Keratinocyte (primary cell): Measurements from ENCODE around the gene CEACAM18. TPM values are rescaled to one million over a fixed set of nuclear protein-coding genes. Genes with fewer than 3 reads are reported as not detected.

Source experiments
- DNase-seq: peaks from one replicate; pipeline ENCODE4 v3.0.0-alpha.2; 2011; ENCODE audit warnings: low read depth, missing footprints, low spot score
- FAIRE-seq: peaks from 2 replicates; lab custom pipeline; 2011; peaks lifted over from hg19 to GRCh38; lab: Jason Lieb, UNC
- H2AFZ ChIP-seq: 2 replicates; pipeline ENCODE4 v1.6.0; 2012; ENCODE audit warnings: low read length, control low read depth, inconsistent platforms; ENCODE audit not compliant: control insufficient read depth
- H3K27ac ChIP-seq: 2 replicates; pipeline ENCODE4 v1.5.1; 2011; ENCODE audit warnings: low read length; ENCODE audit not compliant: control insufficient read depth, insufficient read depth
- H3K27me3 ChIP-seq: 3 replicates; pipeline ENCODE4 v1.6.0; 2011; ENCODE audit warnings: low read length; ENCODE audit not compliant: control insufficient read depth, insufficient read depth; ENCODE audit errors: extremely low read depth
- H3K36me3 ChIP-seq, 2 experiments: 2 replicates in 1 of 2; 3 replicates in 1 of 2; pipeline ENCODE4 v1.5.1; 2011; ENCODE audit warnings: low read length in 2 of 2, mild to moderate bottlenecking in 1 of 2; ENCODE audit not compliant: control insufficient read depth in 2 of 2, insufficient read depth in 2 of 2; ENCODE audit errors: extremely low read depth in 1 of 2
- H3K4me1 ChIP-seq: 3 replicates; pipeline ENCODE4 v1.5.1; 2011; ENCODE audit warnings: low read length; ENCODE audit not compliant: control insufficient read depth, insufficient read depth; ENCODE audit errors: extremely low read depth
- H3K4me2 ChIP-seq: 3 replicates; pipeline ENCODE4 v1.6.0; 2011; ENCODE audit warnings: low read depth, low read length; ENCODE audit not compliant: control insufficient read depth, insufficient read depth; ENCODE audit errors: extremely low read depth
- H3K4me3 ChIP-seq, 3 experiments: fragments of 200-600 bp in 1 of 3; sonication (generic) in 1 of 3; 2 replicates in 2 of 3; 3 replicates in 1 of 3; pipeline ENCODE4 v1.5.1; 2011 to 2016; ENCODE audit warnings: low read length in 3 of 3, mild to moderate bottlenecking in 3 of 3, control low read depth in 2 of 3, inconsistent platforms in 1 of 3, low read depth in 1 of 3, mixed read lengths in 1 of 3, mixed run types in 1 of 3, moderate library complexity in 1 of 3; ENCODE audit not compliant: control insufficient read depth in 2 of 3, insufficient read depth in 2 of 3; ENCODE audit errors: extremely low read depth in 1 of 3
- H3K79me2 ChIP-seq: 2 replicates; pipeline ENCODE4 v1.6.0; 2012; ENCODE audit warnings: low read length; ENCODE audit not compliant: control insufficient read depth, insufficient read depth
- H3K9ac ChIP-seq: 3 replicates; pipeline ENCODE4 v1.6.0; 2011; ENCODE audit warnings: low read length; ENCODE audit not compliant: control insufficient read depth, insufficient read depth; ENCODE audit errors: extremely low read depth
- H3K9me1 ChIP-seq: 3 replicates; pipeline ENCODE4 v1.6.0; 2011; ENCODE audit warnings: low read length; ENCODE audit not compliant: control insufficient read depth, insufficient read depth; ENCODE audit errors: extremely low read depth
- H3K9me3 ChIP-seq: 2 replicates; pipeline ENCODE4 v1.5.1; 2012; ENCODE audit warnings: low read depth, low read length; ENCODE audit not compliant: control insufficient read depth
- H4K20me1 ChIP-seq: 3 replicates; pipeline ENCODE4 v1.6.0; 2011; ENCODE audit warnings: low read length; ENCODE audit not compliant: control insufficient read depth, insufficient read depth; ENCODE audit errors: extremely low read depth
- EZH2 ChIP-seq: IDR thresholded peaks from one replicate; pipeline ENCODE4 v1.6.1; 2012; ENCODE audit warnings: inconsistent platforms, mild to moderate bottlenecking, low read length, moderate library complexity
- dilution Hi-C: fragments of 300-500 bp; cut with MboI; formaldehyde crosslinking; loops from one replicate; pipeline ENCODE4 v1.7.0; 2020; ENCODE audit warnings: low sequenced_read_pairs; ENCODE audit not compliant: extremely low pct_ligation_motif_present
- polyA plus RNA-seq, 5 experiments: library from polyadenylated mRNA; depleted of rRNA in 3 of 5; stranded (reverse) in 3 of 5; stranded (forward) in 1 of 5; unstranded in 1 of 5; fragments of >200 nt; gene quantifications; 1 replicate in 1 of 5; 2 replicates in 3 of 5; 3 replicates in 1 of 5; pipeline versions ENCODE4 v1.2.1 to v1.2.3, GENCODE V29; 2011 to 2012; ENCODE audit warnings: missing spikeins in 2 of 5, low read depth in 1 of 5, low replicate concordance in 1 of 5
- TF ChIP-seq, protein P1 (sequence below), 3 experiments: IDR thresholded peaks in 1 of 3; conservative IDR thresholded peaks in 1 of 3; optimal IDR thresholded peaks in 1 of 3; 2 replicates in 2 of 3; 3 replicates in 1 of 3; pipeline versions ENCODE3 to v1.5.1; 2011; ENCODE audit warnings: low read length in 3 of 3, mild to moderate bottlenecking in 3 of 3, moderate library complexity in 2 of 3, control low read depth in 1 of 3, inconsistent platforms in 1 of 3; ENCODE audit not compliant: insufficient read depth in 2 of 3; ENCODE audit errors: extremely low read depth in 1 of 3

Gene CEACAM18
- polyA plus RNA-seq, 1 donor (not counting 4 experiments of a cell fraction or from before 2014, with no cell fraction given): not detected

DNA sequence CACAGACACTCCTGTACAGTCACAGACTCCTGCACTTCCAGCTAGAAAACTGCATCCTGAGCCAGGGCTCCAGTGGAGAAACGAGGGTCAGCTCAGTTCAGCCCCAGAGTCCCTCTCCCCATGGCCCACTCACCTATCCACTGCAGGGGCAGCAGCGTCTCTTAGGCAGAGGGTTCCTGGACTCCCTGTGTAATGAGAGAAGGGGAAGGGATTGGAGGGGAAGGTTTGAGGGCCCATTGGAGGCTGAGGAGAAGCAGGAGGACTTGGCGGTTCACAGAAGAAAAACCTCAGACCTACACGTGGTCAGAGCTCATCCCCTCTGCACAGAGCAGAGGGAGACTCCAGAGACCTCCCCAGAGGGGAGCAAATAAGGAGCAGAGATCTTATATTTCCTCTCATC lies 9.2 kb upstream of the CEACAM18 start:
- Histone ChIP-seq H3K9me1 (no peaks in the 10 kb centered on the region), H4K20me1 (no peaks in the 10 kb centered on the region), H3K4me1 (no peaks in the 10 kb centered on the region), H3K36me3 (no peaks in the 10 kb centered on the region), H3K27ac (no peak overlapping the region), H3K9me3 (no peaks in the 10 kb centered on the region), H3K27me3 (no peaks in the 10 kb centered on the region), H3K4me2 (no peak overlapping the region), H3K9ac (no peak overlapping the region), H3K4me3 (no peak overlapping the region), H2AFZ (no peak overlapping the region), H3K79me2 (no peaks in the 10 kb centered on the region)
- no peak for FAIRE-seq
- dilution Hi-C loops: no loop called here
- no peak for DNase-seq
- TF ChIP-seq, protein P1, sequence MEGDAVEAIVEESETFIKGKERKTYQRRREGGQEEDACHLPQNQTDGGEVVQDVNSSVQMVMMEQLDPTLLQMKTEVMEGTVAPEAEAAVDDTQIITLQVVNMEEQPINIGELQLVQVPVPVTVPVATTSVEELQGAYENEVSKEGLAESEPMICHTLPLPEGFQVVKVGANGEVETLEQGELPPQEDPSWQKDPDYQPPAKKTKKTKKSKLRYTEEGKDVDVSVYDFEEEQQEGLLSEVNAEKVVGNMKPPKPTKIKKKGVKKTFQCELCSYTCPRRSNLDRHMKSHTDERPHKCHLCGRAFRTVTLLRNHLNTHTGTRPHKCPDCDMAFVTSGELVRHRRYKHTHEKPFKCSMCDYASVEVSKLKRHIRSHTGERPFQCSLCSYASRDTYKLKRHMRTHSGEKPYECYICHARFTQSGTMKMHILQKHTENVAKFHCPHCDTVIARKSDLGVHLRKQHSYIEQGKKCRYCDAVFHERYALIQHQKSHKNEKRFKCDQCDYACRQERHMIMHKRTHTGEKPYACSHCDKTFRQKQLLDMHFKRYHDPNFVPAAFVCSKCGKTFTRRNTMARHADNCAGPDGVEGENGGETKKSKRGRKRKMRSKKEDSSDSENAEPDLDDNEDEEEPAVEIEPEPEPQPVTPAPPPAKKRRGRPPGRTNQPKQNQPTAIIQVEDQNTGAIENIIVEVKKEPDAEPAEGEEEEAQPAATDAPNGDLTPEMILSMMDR (optimal IDR thresholded peaks at IDR 0.05 in 1 of 3, IDR thresholded peaks at IDR 0.05 in 1 of 3, conservative IDR thresholded peaks at IDR 0.05 in 1 of 3; ENCODE audit: extremely low read depth in 1 of 3, insufficient read depth in 2 of 3, low read length in 3 of 3): no peak
- no peak for TF ChIP-seq EZH2

DNA sequence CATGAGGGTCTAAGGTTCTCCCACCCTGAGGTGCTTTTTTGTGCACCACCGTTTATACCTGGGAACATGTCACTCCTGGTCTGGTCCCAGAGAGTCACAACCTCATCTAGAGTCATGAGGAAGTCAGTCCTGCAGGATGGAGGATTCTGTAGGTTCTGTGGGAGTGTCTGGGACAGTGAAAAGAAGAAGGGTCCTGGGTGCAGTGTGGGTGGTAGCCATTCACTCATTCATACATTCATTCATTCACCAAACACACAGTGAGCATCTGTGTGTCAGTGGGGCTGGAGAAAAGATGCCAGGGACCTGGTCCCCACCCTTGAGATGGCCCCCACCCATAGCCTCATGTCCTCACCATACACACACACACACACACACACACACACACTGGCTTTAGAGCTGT lies 8.7 kb upstream of the CEACAM18 start:
- Histone ChIP-seq H3K4me1 (peaks cover under 1% of the 10 kb centered on the region), H3K27ac (no peak overlapping the region), H3K4me3 (no peak overlapping the region), H3K9me3 (no peaks in the 10 kb centered on the region), H3K27me3 (no peaks in the 10 kb centered on the region), H3K4me2 (no peak overlapping the region), H3K9ac (no peak overlapping the region), H3K79me2 (no peaks in the 10 kb centered on the region), H4K20me1 (no peaks in the 10 kb centered on the region), H2AFZ (no peak overlapping the region), H3K36me3 (no peaks in the 10 kb centered on the region), H3K9me1 (no peaks in the 10 kb centered on the region)
- DNase-seq (no peak), FAIRE-seq (no peak)
- dilution Hi-C loops: no loop called here
- TF ChIP-seq, protein P1 (optimal IDR thresholded peaks at IDR 0.05 in 1 of 3, IDR thresholded peaks at IDR 0.05 in 1 of 3, conservative IDR thresholded peaks at IDR 0.05 in 1 of 3; ENCODE audit: extremely low read depth in 1 of 3, insufficient read depth in 2 of 3, low read length in 3 of 3): no peak
- no peak for TF ChIP-seq EZH2
